Measurements from ENCODE around the gene SSH3. TPM values are rescaled to one million over a fixed set of nuclear protein-coding genes. Genes with fewer than 3 reads are reported as not detected.

The SSH3 gene
- total and polyA plus RNA-seq, 2 of the 8 experiments (the other 6 are each of a cell fraction or from before 2014, with no cell fraction given), result 16.9 to 19.8 TPM

DNA sequence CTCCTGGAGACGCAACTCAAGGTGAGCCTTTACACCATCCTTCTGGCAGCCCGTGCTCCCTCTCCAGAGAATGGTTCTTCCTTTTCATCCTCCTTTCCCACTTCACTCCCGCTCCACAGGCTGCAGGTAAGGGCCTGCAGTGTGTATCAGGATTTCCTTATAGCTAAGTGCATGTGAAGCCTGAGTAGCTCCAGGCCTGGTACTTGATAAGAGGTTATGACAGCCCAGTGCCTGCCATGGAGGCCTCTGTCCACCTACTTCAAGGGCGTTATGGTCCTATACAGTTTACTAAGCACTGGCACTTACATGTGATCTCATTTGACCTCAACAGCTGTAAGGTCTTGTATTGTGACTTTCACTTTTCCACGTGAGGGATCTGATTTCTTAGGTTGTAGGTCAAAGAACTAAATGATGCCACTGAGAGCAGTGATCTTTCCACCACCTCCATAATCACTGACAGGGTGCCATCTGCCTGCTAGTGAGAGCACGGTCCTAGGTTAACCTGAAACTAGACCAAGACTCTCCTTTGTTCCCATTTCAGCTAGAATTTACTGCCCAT, 18.1 kb downstream of the SSH3 start (continued):
- TF ChIP-seq, protein P1, sequence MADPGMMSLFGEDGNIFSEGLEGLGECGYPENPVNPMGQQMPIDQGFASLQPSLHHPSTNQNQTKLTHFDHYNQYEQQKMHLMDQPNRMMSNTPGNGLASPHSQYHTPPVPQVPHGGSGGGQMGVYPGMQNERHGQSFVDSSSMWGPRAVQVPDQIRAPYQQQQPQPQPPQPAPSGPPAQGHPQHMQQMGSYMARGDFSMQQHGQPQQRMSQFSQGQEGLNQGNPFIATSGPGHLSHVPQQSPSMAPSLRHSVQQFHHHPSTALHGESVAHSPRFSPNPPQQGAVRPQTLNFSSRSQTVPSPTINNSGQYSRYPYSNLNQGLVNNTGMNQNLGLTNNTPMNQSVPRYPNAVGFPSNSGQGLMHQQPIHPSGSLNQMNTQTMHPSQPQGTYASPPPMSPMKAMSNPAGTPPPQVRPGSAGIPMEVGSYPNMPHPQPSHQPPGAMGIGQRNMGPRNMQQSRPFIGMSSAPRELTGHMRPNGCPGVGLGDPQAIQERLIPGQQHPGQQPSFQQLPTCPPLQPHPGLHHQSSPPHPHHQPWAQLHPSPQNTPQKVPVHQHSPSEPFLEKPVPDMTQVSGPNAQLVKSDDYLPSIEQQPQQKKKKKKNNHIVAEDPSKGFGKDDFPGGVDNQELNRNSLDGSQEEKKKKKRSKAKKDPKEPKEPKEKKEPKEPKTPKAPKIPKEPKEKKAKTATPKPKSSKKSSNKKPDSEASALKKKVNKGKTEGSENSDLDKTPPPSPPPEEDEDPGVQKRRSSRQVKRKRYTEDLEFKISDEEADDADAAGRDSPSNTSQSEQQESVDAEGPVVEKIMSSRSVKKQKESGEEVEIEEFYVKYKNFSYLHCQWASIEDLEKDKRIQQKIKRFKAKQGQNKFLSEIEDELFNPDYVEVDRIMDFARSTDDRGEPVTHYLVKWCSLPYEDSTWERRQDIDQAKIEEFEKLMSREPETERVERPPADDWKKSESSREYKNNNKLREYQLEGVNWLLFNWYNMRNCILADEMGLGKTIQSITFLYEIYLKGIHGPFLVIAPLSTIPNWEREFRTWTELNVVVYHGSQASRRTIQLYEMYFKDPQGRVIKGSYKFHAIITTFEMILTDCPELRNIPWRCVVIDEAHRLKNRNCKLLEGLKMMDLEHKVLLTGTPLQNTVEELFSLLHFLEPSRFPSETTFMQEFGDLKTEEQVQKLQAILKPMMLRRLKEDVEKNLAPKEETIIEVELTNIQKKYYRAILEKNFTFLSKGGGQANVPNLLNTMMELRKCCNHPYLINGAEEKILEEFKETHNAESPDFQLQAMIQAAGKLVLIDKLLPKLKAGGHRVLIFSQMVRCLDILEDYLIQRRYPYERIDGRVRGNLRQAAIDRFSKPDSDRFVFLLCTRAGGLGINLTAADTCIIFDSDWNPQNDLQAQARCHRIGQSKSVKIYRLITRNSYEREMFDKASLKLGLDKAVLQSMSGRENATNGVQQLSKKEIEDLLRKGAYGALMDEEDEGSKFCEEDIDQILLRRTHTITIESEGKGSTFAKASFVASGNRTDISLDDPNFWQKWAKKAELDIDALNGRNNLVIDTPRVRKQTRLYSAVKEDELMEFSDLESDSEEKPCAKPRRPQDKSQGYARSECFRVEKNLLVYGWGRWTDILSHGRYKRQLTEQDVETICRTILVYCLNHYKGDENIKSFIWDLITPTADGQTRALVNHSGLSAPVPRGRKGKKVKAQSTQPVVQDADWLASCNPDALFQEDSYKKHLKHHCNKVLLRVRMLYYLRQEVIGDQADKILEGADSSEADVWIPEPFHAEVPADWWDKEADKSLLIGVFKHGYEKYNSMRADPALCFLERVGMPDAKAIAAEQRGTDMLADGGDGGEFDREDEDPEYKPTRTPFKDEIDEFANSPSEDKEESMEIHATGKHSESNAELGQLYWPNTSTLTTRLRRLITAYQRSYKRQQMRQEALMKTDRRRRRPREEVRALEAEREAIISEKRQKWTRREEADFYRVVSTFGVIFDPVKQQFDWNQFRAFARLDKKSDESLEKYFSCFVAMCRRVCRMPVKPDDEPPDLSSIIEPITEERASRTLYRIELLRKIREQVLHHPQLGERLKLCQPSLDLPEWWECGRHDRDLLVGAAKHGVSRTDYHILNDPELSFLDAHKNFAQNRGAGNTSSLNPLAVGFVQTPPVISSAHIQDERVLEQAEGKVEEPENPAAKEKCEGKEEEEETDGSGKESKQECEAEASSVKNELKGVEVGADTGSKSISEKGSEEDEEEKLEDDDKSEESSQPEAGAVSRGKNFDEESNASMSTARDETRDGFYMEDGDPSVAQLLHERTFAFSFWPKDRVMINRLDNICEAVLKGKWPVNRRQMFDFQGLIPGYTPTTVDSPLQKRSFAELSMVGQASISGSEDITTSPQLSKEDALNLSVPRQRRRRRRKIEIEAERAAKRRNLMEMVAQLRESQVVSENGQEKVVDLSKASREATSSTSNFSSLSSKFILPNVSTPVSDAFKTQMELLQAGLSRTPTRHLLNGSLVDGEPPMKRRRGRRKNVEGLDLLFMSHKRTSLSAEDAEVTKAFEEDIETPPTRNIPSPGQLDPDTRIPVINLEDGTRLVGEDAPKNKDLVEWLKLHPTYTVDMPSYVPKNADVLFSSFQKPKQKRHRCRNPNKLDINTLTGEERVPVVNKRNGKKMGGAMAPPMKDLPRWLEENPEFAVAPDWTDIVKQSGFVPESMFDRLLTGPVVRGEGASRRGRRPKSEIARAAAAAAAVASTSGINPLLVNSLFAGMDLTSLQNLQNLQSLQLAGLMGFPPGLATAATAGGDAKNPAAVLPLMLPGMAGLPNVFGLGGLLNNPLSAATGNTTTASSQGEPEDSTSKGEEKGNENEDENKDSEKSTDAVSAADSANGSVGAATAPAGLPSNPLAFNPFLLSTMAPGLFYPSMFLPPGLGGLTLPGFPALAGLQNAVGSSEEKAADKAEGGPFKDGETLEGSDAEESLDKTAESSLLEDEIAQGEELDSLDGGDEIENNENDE (IDR thresholded peaks at IDR 0.05; ENCODE audit: insufficient replicate concordance, low read length), result no peak
- no peak for TF ChIP-seq CREB1 (IDR thresholded peaks at IDR 0.05)
- TF ChIP-seq CBX8 (IDR thresholded peaks at IDR 0.05; ENCODE audit: borderline replicate concordance, low read depth, low read length), result no peak
- TF ChIP-seq, protein P2, sequence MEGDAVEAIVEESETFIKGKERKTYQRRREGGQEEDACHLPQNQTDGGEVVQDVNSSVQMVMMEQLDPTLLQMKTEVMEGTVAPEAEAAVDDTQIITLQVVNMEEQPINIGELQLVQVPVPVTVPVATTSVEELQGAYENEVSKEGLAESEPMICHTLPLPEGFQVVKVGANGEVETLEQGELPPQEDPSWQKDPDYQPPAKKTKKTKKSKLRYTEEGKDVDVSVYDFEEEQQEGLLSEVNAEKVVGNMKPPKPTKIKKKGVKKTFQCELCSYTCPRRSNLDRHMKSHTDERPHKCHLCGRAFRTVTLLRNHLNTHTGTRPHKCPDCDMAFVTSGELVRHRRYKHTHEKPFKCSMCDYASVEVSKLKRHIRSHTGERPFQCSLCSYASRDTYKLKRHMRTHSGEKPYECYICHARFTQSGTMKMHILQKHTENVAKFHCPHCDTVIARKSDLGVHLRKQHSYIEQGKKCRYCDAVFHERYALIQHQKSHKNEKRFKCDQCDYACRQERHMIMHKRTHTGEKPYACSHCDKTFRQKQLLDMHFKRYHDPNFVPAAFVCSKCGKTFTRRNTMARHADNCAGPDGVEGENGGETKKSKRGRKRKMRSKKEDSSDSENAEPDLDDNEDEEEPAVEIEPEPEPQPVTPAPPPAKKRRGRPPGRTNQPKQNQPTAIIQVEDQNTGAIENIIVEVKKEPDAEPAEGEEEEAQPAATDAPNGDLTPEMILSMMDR (IDR thresholded peaks at IDR 0.05; ENCODE audit: control extremely low read depth in 1 of 3, insufficient read depth in 1 of 3, low read depth in 1 of 3, low read length in 3 of 3), result no peak
- no peak for TF ChIP-seq EP300 (IDR thresholded peaks at IDR 0.05; ENCODE audit: borderline replicate concordance in 1 of 2, low read depth in 2 of 2, low read length in 2 of 2)
- no peak for TF ChIP-seq SUZ12 (IDR thresholded peaks at IDR 0.05; ENCODE audit: low read length)
- no peak for TF ChIP-seq JUND (IDR thresholded peaks at IDR 0.05; ENCODE audit: low read length)
- TF ChIP-seq EGR1 (IDR thresholded peaks at IDR 0.05; ENCODE audit: borderline replicate concordance, low read depth, low read length), result no peak
